Fibroblast of skin of left quadriceps (primary cell): ENCODE measurements around the gene MEIOSIN.
"Not testable (repeated sequence)": the region's sequence is repeated elsewhere in the genome, so short reads cannot be mapped to it uniquely, and the experiment has no call there.

Source experiments
- DNase-seq, 2 experiments: peaks; one replicate each; pipeline ENCODE4 v3.0.0-alpha.2; 2013; ENCODE audit warnings: low read depth in 2 of 2

Gene MEIOSIN

GRCh38 chr19:45780448-45781213, 47.4 kb downstream of the MEIOSIN start:
- no peak for DNase-seq

DNA sequence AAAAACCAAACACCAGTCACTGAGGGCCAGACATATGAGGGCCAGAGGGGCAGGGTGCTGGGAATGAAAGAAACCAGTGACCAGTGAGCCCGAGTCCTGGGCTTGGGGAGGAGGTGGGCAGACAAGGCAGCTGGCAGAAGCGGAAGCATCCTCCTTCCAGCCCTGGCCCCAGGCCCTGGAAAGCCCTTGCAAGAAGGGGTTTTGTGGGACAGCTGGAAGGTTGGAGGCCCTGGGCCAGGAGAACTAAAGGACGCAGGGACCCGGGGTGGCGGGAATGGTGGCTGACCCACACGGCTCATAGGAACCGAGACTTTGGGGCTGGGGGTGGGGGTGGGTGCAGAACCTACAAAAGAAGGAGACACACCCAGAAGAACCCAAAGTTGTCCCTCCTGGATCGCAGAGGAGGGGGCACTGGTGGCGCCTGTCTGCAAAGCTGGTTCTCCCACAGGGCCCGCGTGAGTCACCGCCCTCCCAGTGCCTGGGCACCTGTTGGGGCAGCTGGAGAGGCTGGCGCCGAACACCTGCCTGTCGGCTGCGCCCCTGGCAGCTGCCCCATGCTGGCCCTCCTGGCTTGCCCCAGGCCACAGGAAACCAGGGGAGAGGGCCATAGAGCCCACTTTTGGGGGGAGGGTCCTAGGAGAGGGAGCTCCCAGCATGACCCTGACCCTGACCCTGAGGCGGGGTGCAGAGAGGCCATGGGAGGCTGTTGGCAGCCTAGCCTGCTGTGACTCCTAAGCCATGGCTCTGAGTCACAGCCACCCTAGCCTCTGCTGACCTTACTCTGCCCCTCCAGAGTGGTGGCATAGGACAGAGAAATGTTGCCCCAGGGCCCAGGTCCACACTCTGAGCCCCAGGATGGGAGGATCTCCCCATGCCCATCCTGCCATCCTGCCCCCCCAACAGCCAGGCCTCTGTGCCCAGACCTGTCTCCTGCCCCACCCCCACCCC, 48.2 kb downstream of the MEIOSIN start:
- DNase-seq, result no peak

DNA sequence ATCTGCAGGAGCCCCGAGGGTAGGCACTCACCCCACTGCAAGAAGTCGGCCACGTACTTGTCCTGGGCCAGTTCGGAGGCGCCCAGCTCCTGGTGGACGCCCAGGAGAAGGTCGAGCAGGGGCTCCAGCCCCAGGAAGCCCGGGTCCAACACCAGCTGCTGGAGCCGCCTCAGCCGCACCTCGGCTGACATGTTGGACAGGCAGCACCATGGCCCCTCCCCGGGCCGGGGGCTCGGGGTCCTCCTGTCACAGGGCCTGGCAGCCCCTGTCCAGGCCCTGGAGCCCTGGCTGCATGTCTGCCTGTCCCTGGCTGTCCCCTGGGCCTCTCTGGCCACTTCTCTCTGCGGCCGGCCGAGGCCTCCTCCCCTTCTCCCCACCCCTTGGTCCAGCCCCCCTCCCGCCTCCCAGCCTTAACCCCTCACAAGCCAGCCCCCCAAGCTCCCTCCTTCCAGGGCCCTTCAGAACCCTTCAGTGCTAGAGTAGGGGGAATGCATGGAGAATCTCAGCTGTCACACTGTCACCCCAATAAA, 49.0 kb downstream of the MEIOSIN start, which contains the start of gene DMPK:
Gene DMPK (minus strand): TSS at position 329 of the 530 bp plus-strand sequence. CDS start 138 bp downstream, at position 191.
- no peak for DNase-seq

GRCh38 chr19:45782820-45783785, 49.9 kb downstream of the MEIOSIN start:
- DNase-seq, result no peak

GRCh38 chr19:45784096-45784495, 50.9 kb downstream of the MEIOSIN start:
- no peak for DNase-seq

GRCh38 chr19:45785097-45785496, 51.9 kb downstream of the MEIOSIN start:
- DNase-seq, result no peak

DNA sequence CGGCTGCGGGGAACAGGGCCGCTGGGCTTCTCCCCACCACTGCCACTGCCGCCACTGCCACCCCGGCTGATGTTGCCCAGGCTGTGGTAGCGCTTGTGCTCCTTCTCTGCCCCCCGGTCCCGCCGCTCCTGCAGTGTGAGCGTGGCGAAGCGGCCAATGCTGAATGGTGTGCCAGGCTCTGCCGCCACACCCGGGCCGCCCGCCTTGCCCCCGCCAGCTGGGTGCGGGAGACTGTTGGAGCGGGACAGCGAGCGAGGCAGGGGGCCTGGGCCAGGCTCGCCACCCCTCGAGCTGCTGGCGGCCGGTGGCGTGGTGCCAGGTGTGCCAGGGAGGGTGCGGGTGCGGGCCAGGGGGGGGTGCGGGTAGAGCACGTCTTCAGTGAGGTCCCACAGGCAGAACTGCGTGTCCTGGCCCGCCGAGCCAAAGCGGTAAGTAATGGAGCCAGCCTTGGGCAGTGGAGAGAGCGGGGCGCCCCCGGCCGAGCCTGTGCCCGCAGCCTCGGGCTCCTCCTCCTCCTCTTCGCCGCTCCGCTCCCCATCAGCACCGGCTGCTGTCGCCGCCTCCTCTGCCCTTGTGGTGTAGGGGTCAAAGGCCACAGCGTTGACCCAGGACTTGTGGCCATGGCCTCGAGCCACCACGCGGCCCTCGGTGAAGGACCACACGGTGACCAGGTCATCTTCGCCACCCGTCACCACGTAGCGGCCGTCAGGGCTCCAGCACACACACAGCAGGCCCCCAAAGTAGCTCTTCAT, 52.7 kb downstream of the MEIOSIN start:
- DNase-seq, result no peak

- no peak for DNase-seq
Observed at GRCh38 chr19:45786533-45786894, 53.3 kb downstream of the MEIOSIN start.

DNA sequence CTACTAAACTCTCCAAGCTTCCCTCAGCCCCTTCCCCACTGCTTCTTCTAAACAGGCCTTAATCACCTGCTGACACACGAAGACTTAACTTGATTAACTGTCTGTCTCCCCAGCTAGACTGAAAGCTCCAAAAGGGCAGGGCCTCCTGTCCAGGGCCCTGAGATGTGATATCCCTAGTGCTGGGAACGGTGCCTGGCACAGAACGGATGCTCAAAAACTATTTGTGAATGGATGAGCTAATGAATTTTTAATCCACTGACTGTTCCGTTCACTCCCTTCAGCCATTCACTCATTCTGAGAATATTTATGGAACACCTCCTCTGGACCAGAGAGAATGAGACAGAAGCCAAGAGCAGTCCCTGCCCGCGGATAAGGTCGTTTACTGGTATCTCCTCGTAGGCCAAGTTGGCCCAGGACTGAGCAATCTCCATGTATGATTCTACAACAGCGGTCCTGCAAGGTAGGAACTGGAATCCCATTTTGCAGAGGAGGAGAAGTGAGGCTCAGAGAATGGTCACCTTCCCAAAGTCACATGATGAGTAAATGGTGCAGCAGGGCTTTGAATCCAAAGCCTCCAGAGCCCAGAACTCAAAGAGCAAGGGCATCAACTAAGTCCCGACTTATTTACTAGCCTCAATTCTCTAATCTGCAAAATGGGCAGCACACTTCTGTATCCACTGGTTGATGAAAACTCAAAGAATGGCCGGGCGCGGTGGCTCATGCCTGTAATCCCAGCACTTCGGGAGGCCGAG, 56.0 kb downstream of the MEIOSIN start:
- no peak for DNase-seq

- DNase-seq, result no peak
Observed at GRCh38 chr19:45790942-45791341, 57.7 kb downstream of the MEIOSIN start.

GRCh38 chr19:45791744-45792469, 58.7 kb downstream of the MEIOSIN start:
- DNase-seq, result no peak

DNA sequence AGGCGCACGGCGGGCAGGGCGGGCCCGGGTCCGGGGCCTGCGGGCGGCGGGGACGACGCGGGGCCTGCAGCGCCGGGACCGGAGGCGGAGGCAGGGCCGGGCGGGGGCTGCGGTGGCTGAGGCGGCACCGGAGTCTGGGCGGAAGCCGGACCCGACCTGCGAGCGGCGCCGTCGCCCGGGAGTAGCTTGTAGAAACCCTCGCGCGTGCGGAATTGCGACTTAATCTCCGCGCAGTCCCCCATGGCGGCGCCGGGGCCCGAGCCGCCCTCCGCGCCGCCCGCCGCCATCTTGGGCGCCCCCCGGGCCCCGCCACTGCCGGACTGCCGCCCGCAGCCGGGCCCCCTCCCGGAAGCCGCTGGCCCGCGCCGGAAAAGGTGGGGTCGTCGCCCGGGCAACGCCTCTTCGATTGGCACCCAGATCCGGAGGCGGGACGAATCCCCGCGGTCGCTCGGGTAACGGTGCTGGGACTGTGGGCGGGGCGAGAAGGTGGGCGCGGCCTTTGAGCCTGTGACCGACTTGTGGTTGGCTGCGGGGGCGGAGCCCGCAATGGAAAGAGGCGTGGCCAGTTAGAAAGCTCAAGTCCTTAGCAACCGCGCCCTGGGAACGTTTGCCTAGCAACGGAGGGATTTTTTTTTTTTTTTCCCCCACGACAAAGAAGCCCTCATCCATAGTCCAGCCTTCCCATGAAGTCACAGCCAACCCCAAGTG, 59.4 kb downstream of the MEIOSIN start, which contains the start of gene DMWD:
Gene DMWD (minus strand): TSS at position 376 of the 708 bp plus-strand sequence. CDS start 89 bp downstream, at position 287.
- peak; percentile 97 for DNase-seq

DNA sequence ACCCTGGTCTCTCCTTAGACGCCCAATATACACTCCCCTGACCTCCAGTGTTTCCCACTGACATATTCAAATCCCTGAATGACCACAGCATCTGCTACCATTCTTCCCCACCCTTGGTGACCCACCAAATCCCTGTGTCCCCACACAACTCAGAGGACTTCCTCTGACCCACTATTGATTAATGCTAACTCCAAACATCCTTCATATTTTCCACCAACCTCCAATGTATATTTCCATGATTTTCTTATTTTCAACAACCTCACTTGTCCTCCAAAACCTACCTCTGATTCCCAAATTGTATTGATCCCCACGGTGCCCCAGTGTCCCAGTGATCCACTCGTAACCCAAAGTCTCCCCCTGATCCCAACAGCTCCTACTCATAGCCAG, 59.9 kb downstream of the MEIOSIN start:
- no peak for DNase-seq

GRCh38 chr19:45793876-45794275, 60.6 kb downstream of the MEIOSIN start:
- no peak for DNase-seq

- DNase-seq, result no peak
Observed at GRCh38 chr19:45794627-45795026, 61.4 kb downstream of the MEIOSIN start.

GRCh38 chr19:45798995-45799517, 65.8 kb downstream of the MEIOSIN start:
- DNase-seq, result peak; percentile 75 to 77

DNA sequence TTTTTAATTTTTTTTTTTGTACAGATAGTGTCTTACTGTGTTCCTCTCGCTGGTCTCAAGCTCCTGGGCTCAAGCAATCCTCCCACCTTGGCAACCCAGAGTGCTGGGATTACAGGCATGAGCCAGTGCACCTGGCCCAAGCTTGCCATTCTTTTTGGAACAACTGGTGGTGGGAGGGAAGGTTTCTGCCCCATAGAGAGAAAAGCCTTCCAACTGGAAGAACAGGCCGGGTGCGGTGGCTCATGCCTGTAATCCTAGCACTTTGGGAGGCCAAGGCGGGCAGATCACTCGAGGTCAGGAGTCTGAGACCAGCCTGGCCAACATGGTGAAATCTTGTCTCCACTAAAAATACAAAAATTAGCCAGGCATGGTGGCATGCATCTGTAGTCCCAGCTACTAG, 66.3 kb downstream of the MEIOSIN start:
- not testable (repeated sequence) for DNase-seq

GRCh38 chr19:45800070-45800553, 66.9 kb downstream of the MEIOSIN start:
- no peak for DNase-seq
